ENCODE results near the gene FCRL6.
A peak's percentile ranks its signal among the peaks of the same experiment; 100 is the strongest.

The FCRL6 gene

GRCh38 chr1:159799446-159799985 is 2.6 kb upstream of the FCRL6 start:
- DNase-seq, result no peak

- no peak for DNase-seq
These were observed 1.8 kb upstream of the FCRL6 start for GRCh38 chr1:159800177-159800930.

- no peak for DNase-seq
These were observed 2.0 kb downstream of the FCRL6 start for GRCh38 chr1:159803956-159804689.

GRCh38 chr1:159804924-159805323 is 2.8 kb downstream of the FCRL6 start:
- DNase-seq, result no peak

GRCh38 chr1:159815926-159816325 is 13.8 kb downstream of the FCRL6 start:
- no peak for DNase-seq

GRCh38 chr1:159817276-159818041 is 15.3 kb downstream of the FCRL6 start:
- peak; percentile 77 for DNase-seq

GRCh38 chr1:159821171-159821867 is 19.2 kb downstream of the FCRL6 start:
- DNase-seq, result no peak

- peak; percentile 87 for DNase-seq
These were observed 21.2 kb downstream of the FCRL6 start for GRCh38 chr1:159823406-159823805.

- DNase-seq, result no peak
These were observed 23.4 kb downstream of the FCRL6 start for GRCh38 chr1:159825564-159825963.

- no peak for DNase-seq
These were observed 24.4 kb downstream of the FCRL6 start, which contains the start of gene SLAMF8 for GRCh38 chr1:159826441-159827101. Gene SLAMF8, plus strand, starts transcription at chr1:159826873. Its CDS starts 26 bp downstream, at chr1:159826899.

GRCh38 chr1:159827102-159827490 is 24.9 kb downstream of the FCRL6 start:
- no peak for DNase-seq

GRCh38 chr1:159827549-159827948 is 25.4 kb downstream of the FCRL6 start:
- no peak for DNase-seq

- no peak for DNase-seq
These were observed 26.0 kb downstream of the FCRL6 start for GRCh38 chr1:159828176-159828575.

- DNase-seq, result no peak
These were observed 26.6 kb downstream of the FCRL6 start for GRCh38 chr1:159828581-159829272.

GRCh38 chr1:159829273-159829634 is 27.1 kb downstream of the FCRL6 start:
- DNase-seq, result no peak

- no peak for DNase-seq
These were observed 27.8 kb downstream of the FCRL6 start for GRCh38 chr1:159829822-159830465.

- no peak for DNase-seq
These were observed 28.6 kb downstream of the FCRL6 start for GRCh38 chr1:159830722-159831121.

- peak; percentile 79 for DNase-seq
These were observed 29.4 kb downstream of the FCRL6 start for GRCh38 chr1:159831412-159832141.

- no peak for DNase-seq
These were observed 30.1 kb downstream of the FCRL6 start for GRCh38 chr1:159832309-159832708.

- DNase-seq, result no peak
These were observed 33.2 kb downstream of the FCRL6 start for GRCh38 chr1:159835356-159835755.

Measured in COR-L47 (cell line).